ENCODE data around the gene SHC3.

DNA sequence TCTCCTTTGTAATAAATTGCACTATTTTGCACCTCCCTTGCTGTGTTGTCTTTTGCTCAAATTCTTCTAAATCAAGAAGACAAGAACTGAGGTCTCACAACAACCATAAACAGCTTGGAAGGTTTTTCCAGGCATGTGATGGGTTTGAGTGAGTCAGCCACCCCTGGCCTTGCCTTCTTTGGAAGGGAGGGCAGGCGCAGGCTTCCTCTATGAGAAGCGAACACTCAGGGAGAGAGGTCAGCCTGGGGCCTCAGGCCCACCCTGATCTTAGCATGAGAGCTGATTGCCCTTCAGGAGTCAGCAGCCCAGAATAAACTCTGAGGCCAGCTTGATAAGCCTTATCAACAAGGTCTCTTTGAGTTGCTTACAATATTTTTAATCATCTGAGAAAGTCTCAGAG is 155.7 kb downstream of the SHC3 start:
- TF ChIP-seq, protein P1, sequence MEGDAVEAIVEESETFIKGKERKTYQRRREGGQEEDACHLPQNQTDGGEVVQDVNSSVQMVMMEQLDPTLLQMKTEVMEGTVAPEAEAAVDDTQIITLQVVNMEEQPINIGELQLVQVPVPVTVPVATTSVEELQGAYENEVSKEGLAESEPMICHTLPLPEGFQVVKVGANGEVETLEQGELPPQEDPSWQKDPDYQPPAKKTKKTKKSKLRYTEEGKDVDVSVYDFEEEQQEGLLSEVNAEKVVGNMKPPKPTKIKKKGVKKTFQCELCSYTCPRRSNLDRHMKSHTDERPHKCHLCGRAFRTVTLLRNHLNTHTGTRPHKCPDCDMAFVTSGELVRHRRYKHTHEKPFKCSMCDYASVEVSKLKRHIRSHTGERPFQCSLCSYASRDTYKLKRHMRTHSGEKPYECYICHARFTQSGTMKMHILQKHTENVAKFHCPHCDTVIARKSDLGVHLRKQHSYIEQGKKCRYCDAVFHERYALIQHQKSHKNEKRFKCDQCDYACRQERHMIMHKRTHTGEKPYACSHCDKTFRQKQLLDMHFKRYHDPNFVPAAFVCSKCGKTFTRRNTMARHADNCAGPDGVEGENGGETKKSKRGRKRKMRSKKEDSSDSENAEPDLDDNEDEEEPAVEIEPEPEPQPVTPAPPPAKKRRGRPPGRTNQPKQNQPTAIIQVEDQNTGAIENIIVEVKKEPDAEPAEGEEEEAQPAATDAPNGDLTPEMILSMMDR (IDR thresholded peaks at IDR 0.05; ENCODE audit: extremely low read depth in 1 of 2, insufficient read depth in 1 of 2, low read depth in 1 of 2, low read length in 2 of 2), result no peak
- TF ChIP-seq JUN (IDR thresholded peaks at IDR 0.05; ENCODE audit: borderline replicate concordance, insufficient read depth, insufficient read length, low read depth) (no peak), POLR2AphosphoS5 (IDR thresholded peaks at IDR 0.05; ENCODE audit: insufficient read depth, low read depth, low read length) (no peak), MYC (IDR thresholded peaks at IDR 0.05; ENCODE audit: low read depth, low read length) (no peak), EZH2 (IDR thresholded peaks at IDR 0.05; ENCODE audit: borderline replicate concordance, low read depth, low read length, severe bottlenecking) (no peak), POLR2A (IDR thresholded peaks at IDR 0.05; ENCODE audit: low read depth, low read length) (no peak)
- TF ChIP-seq, protein P2, sequence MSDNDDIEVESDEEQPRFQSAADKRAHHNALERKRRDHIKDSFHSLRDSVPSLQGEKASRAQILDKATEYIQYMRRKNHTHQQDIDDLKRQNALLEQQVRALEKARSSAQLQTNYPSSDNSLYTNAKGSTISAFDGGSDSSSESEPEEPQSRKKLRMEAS (IDR thresholded peaks at IDR 0.05; ENCODE audit: insufficient read depth, insufficient read length), result no peak
